ENCODE data around the gene XCR1.

The XCR1 gene

DNA sequence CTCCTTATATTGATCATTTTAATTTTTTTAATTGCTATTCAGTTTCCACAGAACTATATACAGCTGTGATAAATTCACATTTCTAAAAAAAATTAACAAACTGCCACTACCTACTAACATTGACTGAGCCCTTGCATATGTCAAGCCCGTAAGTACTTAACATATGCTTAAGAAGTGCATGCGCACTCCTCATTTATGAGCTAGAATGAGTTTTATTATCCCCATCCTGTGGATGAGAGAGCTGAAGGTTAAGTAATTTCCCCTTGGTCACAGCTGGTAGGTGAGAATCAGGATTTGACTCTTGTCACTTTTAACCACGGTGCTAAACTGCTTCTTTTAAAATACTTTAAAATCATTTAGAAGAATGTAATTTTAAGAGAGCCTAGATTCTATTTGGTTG lies 58.2 kb downstream of the XCR1 start:
- Histone ChIP-seq H3K9me3 (ENCODE audit: control insufficient read depth, insufficient read depth, low read length) (no peaks in the 10 kb centered on the region), H3F3A (ENCODE audit: control insufficient read depth, insufficient read depth) (peaks cover 5% of the 10 kb centered on the region; the same call in 1 of the 2 replicates), H3K36me3 (ENCODE audit: control insufficient read depth, low read length) (peaks cover 53% of the 10 kb centered on the region), H3K27ac (ENCODE audit: low read depth, low read length) (no peak overlapping the region), H3K4me3 (ENCODE audit: low read length) (no peak overlapping the region), H3K9me2 (replicated peaks; ENCODE audit: control insufficient read depth, low read length) (no peaks in the 10 kb centered on the region), H3K27me3 (ENCODE audit: control insufficient read depth, low read length) (no peaks in the 10 kb centered on the region), H3K79me2 (ENCODE audit: control insufficient read depth, low read length) (no peaks in the 10 kb centered on the region), H4K20me1 (ENCODE audit: control insufficient read depth, insufficient read depth, low read depth, low read length) (no peaks in the 10 kb centered on the region), H3K4me2 (ENCODE audit: low read length) (no peak overlapping the region), H3K4me1 (ENCODE audit: control insufficient read depth, low read length) (peaks cover 10% of the 10 kb centered on the region)
- TF ChIP-seq EZH2phosphoT487 (IDR thresholded peaks at IDR 0.05; ENCODE audit: borderline replicate concordance, low read length), result no peak
- TF ChIP-seq, protein P1, sequence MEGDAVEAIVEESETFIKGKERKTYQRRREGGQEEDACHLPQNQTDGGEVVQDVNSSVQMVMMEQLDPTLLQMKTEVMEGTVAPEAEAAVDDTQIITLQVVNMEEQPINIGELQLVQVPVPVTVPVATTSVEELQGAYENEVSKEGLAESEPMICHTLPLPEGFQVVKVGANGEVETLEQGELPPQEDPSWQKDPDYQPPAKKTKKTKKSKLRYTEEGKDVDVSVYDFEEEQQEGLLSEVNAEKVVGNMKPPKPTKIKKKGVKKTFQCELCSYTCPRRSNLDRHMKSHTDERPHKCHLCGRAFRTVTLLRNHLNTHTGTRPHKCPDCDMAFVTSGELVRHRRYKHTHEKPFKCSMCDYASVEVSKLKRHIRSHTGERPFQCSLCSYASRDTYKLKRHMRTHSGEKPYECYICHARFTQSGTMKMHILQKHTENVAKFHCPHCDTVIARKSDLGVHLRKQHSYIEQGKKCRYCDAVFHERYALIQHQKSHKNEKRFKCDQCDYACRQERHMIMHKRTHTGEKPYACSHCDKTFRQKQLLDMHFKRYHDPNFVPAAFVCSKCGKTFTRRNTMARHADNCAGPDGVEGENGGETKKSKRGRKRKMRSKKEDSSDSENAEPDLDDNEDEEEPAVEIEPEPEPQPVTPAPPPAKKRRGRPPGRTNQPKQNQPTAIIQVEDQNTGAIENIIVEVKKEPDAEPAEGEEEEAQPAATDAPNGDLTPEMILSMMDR (IDR thresholded peaks at IDR 0.05; ENCODE audit: low read depth, low read length, poor library complexity, severe bottlenecking), result no peak

DNA sequence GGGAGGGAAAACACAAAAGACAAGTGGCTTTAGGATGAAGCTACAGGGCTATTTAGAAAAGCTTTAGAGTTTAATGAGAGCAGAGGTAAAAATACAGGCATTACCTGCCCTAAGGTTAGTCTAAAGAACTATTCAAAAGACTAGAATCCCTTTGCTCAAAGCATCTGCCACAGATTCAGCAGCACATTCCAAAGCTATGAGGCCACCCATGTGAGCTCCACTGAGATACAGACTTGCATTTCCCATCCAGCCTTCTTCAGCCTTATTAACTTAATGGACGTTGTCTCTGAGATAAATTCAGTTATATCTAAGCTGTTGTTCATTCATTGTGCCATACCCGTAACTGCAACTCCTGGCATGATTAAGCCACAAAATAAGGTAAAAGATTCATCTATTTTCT lies 58.6 kb downstream of the XCR1 start:
- H4K20me1 ChIP-seq (ENCODE audit: control insufficient read depth, insufficient read depth, low read depth, low read length), result no peaks in the 10 kb centered on the region
- H3K9me2 ChIP-seq (replicated peaks; ENCODE audit: control insufficient read depth, low read length), result no peaks in the 10 kb centered on the region
- no peaks in the 10 kb centered on the region for H3K79me2 ChIP-seq (ENCODE audit: control insufficient read depth, low read length)
- H3K4me1 ChIP-seq (ENCODE audit: control insufficient read depth, low read length), result peaks cover 10% of the 10 kb centered on the region
- H3F3A ChIP-seq (ENCODE audit: control insufficient read depth, insufficient read depth), result peaks cover 5% of the 10 kb centered on the region; the same call in 1 of the 2 replicates
- no peak overlapping the region for H3K4me2 ChIP-seq (ENCODE audit: low read length)
- H3K27me3 ChIP-seq (ENCODE audit: control insufficient read depth, low read length), result no peaks in the 10 kb centered on the region
- no peaks in the 10 kb centered on the region for H3K9me3 ChIP-seq (ENCODE audit: control insufficient read depth, insufficient read depth, low read length)
- no peak overlapping the region for H3K4me3 ChIP-seq (ENCODE audit: low read length)
- H3K36me3 ChIP-seq (ENCODE audit: control insufficient read depth, low read length), result peaks cover 58% of the 10 kb centered on the region
- H3K27ac ChIP-seq (ENCODE audit: low read depth, low read length), result no peak overlapping the region
- TF ChIP-seq, protein P1 (IDR thresholded peaks at IDR 0.05; ENCODE audit: low read depth, low read length, poor library complexity, severe bottlenecking), result no peak
- no peak for TF ChIP-seq EZH2phosphoT487 (IDR thresholded peaks at IDR 0.05; ENCODE audit: borderline replicate concordance, low read length)

DNA sequence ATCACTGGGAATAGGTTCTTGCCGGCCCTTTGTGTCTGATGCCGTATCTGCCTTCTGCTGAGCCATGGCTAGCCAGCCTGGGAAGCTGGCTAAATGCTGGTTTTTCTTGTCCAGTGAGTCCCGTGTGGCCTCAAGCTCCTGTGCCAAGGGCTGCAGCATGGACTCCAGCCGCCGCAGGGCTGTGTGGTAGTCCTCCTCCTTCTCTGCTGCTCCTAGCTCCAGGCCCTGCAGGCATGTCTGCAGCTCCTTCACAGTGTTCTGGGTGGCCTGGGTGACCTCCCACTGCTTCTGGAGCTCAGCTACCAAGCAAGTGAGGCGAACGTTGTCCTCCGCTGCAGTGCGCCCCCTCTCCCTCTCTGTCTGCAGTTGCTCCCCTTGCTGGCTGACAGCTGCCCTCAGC lies 59.1 kb downstream of the XCR1 start:
- Histone ChIP-seq H3K9me2 (replicated peaks; ENCODE audit: control insufficient read depth, low read length) (no peaks in the 10 kb centered on the region), H3K27me3 (ENCODE audit: control insufficient read depth, low read length) (no peaks in the 10 kb centered on the region), H3K36me3 (ENCODE audit: control insufficient read depth, low read length) (peaks cover 63% of the 10 kb centered on the region), H4K20me1 (ENCODE audit: control insufficient read depth, insufficient read depth, low read depth, low read length) (no peaks in the 10 kb centered on the region), H3K27ac (ENCODE audit: low read depth, low read length) (no peak overlapping the region), H3K79me2 (ENCODE audit: control insufficient read depth, low read length) (no peaks in the 10 kb centered on the region), H3F3A (ENCODE audit: control insufficient read depth, insufficient read depth) (peaks cover 2% of the 10 kb centered on the region; the same call in 1 of the 2 replicates), H3K4me1 (ENCODE audit: control insufficient read depth, low read length) (peaks cover 10% of the 10 kb centered on the region), H3K4me2 (ENCODE audit: low read length) (no peak overlapping the region), H3K9me3 (ENCODE audit: control insufficient read depth, insufficient read depth, low read length) (no peaks in the 10 kb centered on the region), H3K4me3 (ENCODE audit: low read length) (no peak overlapping the region)
- no peak for TF ChIP-seq EZH2phosphoT487 (IDR thresholded peaks at IDR 0.05; ENCODE audit: borderline replicate concordance, low read length)
- TF ChIP-seq, protein P1 (IDR thresholded peaks at IDR 0.05; ENCODE audit: low read depth, low read length, poor library complexity, severe bottlenecking), result no peak
